HEK293 (cell line): ENCODE measurements around the gene APOBEC3H.

Experiments
- MYNN ChIP-seq: fragments of 450-650 bp; formaldehyde crosslinking; IDR thresholded peaks from 2 replicates; pipeline ENCODE4 v1.5.1; 2016; ENCODE audit warnings: missing biosample characterization, missing genetic modification characterization, borderline replicate concordance
- ZBTB20 ChIP-seq: fragments of 450-650 bp; formaldehyde crosslinking; IDR thresholded peaks from 2 replicates; pipeline ENCODE4 v1.5.1; 2016; ENCODE audit warnings: missing biosample characterization, missing genetic modification characterization
- ZIC2 ChIP-seq: fragments of 450-650 bp; formaldehyde crosslinking; IDR thresholded peaks from 2 replicates; pipeline ENCODE4 v1.5.1; 2016; ENCODE audit warnings: missing biosample characterization, missing genetic modification characterization
- ZNF138 ChIP-seq: fragments of 450-650 bp; formaldehyde crosslinking; IDR thresholded peaks from 2 replicates; pipeline ENCODE4 v1.5.1; 2016; ENCODE audit warnings: missing biosample characterization, missing genetic modification characterization, borderline replicate concordance
- ZNF174 ChIP-seq: fragments of 450-650 bp; formaldehyde crosslinking; IDR thresholded peaks from 2 replicates; pipeline ENCODE4 v1.5.0; 2017; ENCODE audit warnings: missing biosample characterization, mild to moderate bottlenecking, missing genetic modification characterization
- ZNF24 ChIP-seq: fragments of 450-650 bp; formaldehyde crosslinking; IDR thresholded peaks from 2 replicates; pipeline ENCODE4 v1.5.1; 2016; ENCODE audit warnings: missing biosample characterization, missing genetic modification characterization
- ZNF248 ChIP-seq: fragments of 450-650 bp; formaldehyde crosslinking; IDR thresholded peaks from 2 replicates; pipeline ENCODE4 v1.5.1; 2017; ENCODE audit warnings: missing biosample characterization, missing genetic modification characterization
- ZNF274 ChIP-seq, 2 experiments: fragments of 200-500 bp in 1 of 2; fragments of 450-650 bp in 1 of 2; sonication (Bioruptor generic) in 1 of 2; formaldehyde crosslinking in 1 of 2; IDR thresholded peaks; 2 replicates each; pipeline versions ENCODE4 v1.5.1 to v1.6.1; 2014 to 2016; ENCODE audit warnings: borderline replicate concordance in 1 of 2, inconsistent platforms in 1 of 2, low read length in 1 of 2, missing biosample characterization in 1 of 2, missing genetic modification characterization in 1 of 2
- ZNF654 ChIP-seq: fragments of 450-650 bp; formaldehyde crosslinking; IDR thresholded peaks from 2 replicates; pipeline ENCODE4 v1.5.1; 2016; ENCODE audit warnings: low read depth, missing biosample characterization, missing genetic modification characterization
- ZNF768 ChIP-seq: fragments of 450-650 bp; formaldehyde crosslinking; IDR thresholded peaks from 2 replicates; pipeline ENCODE4 v1.5.1; 2018; ENCODE audit warnings: missing biosample characterization, mild to moderate bottlenecking, missing genetic modification characterization
- ZNF843 ChIP-seq: fragments of 450-650 bp; formaldehyde crosslinking; IDR thresholded peaks from 2 replicates; pipeline ENCODE4 v1.5.1; 2016; ENCODE audit warnings: missing biosample characterization, missing genetic modification characterization
- TF ChIP-seq, protein P1 (sequence below): fragments of 450-650 bp; formaldehyde crosslinking; IDR thresholded peaks from 2 replicates; pipeline ENCODE4 v1.5.1; 2016; ENCODE audit warnings: missing biosample characterization, missing genetic modification characterization

DNA sequence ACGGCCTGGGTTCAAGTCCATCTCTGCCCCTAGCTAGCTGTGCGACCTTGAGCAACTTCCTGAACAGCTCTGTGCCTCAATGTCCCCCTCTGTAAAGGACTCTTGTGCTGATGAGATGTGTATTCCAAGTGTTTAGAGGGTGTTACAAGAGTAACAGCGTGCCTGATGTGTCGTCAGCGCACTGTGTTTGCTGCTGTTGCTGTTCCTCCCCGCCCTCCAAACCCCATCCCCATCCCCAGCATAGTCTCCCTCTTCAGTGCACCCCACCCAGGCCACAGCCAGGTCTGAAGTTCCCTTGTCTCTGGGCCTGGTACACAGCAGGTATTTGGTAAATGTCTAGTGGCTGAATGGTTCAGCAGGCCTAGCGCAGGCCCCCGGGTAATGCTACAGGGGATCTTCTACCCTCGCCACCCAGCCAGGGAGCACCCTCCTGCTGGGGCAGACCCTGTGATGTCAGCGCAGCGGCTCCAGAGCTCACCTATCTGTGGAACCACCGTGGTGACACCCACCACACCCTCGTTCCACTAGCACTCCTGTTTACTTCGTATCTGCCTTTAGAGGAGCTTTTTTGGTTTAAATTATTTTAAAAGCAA is 45.1 kb downstream of the APOBEC3H start:
- TF ChIP-seq MYNN (tag by site-specific recombination) (no peak), ZNF138 (tag by site-specific recombination) (no peak), ZIC2 (tag by site-specific recombination) (peak; percentile 52), ZNF654 (tag by site-specific recombination) (no peak), ZNF843 (tag by site-specific recombination) (no peak), ZNF248 (no peak), ZBTB20 (no peak), ZNF768 (tag by site-specific recombination) (no peak), ZNF24 (tag by site-specific recombination) (no peak), ZNF274 (IDR thresholded peaks at IDR 0.05; ENCODE audit: low read length) (no peak), ZNF274 (tag by site-specific recombination; IDR thresholded peaks at IDR 0.05; ENCODE audit: borderline replicate concordance) (no peak), ZNF174 (no peak)
- TF ChIP-seq, protein P1, sequence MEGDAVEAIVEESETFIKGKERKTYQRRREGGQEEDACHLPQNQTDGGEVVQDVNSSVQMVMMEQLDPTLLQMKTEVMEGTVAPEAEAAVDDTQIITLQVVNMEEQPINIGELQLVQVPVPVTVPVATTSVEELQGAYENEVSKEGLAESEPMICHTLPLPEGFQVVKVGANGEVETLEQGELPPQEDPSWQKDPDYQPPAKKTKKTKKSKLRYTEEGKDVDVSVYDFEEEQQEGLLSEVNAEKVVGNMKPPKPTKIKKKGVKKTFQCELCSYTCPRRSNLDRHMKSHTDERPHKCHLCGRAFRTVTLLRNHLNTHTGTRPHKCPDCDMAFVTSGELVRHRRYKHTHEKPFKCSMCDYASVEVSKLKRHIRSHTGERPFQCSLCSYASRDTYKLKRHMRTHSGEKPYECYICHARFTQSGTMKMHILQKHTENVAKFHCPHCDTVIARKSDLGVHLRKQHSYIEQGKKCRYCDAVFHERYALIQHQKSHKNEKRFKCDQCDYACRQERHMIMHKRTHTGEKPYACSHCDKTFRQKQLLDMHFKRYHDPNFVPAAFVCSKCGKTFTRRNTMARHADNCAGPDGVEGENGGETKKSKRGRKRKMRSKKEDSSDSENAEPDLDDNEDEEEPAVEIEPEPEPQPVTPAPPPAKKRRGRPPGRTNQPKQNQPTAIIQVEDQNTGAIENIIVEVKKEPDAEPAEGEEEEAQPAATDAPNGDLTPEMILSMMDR (tag by site-specific recombination): no peak
